ENCODE measurements around the gene CMTM4.
A peak's percentile ranks its signal among the peaks of the same experiment; 100 is the strongest.
"Not testable (repeated sequence)": the region's sequence is repeated elsewhere in the genome, so short reads cannot be mapped to it uniquely, and the experiment has no call there.

Gene CMTM4

GRCh38 chr16:66676599-66676998, 19.9 kb downstream of the CMTM4 start:
- DNase-seq (ENCODE audit: low read depth, low spot score): no peak

GRCh38 chr16:66673691-66674090, 22.9 kb downstream of the CMTM4 start:
- no peak for DNase-seq (ENCODE audit: low read depth, low spot score)

- no peak for DNase-seq (ENCODE audit: low read depth, low spot score)
Measured at GRCh38 chr16:66670691-66671388, 25.7 kb downstream of the CMTM4 start.

GRCh38 chr16:66668777-66669444, 27.6 kb downstream of the CMTM4 start:
- no peak for DNase-seq (ENCODE audit: low read depth, low spot score)

- DNase-seq (ENCODE audit: low read depth, low spot score): no peak
Measured at GRCh38 chr16:66667944-66668343, 28.6 kb downstream of the CMTM4 start.

- DNase-seq (ENCODE audit: low read depth, low spot score): peak; percentile 32
Measured at GRCh38 chr16:66662445-66663194, 33.9 kb downstream of the CMTM4 start.

- DNase-seq (ENCODE audit: low read depth, low spot score): not testable (repeated sequence)
Measured at GRCh38 chr16:66661671-66662346, 34.7 kb downstream of the CMTM4 start.

- no peak for DNase-seq (ENCODE audit: low read depth, low spot score)
Measured at GRCh38 chr16:66661210-66661560, 35.4 kb downstream of the CMTM4 start.

GRCh38 chr16:66660422-66661209, 35.9 kb downstream of the CMTM4 start:
- DNase-seq (ENCODE audit: low read depth, low spot score): peak; percentile 43

- DNase-seq (ENCODE audit: low read depth, low spot score): no peak
Measured at GRCh38 chr16:66658860-66659190, 37.7 kb downstream of the CMTM4 start.

GRCh38 chr16:66658143-66658859, 38.2 kb downstream of the CMTM4 start:
- no peak for DNase-seq (ENCODE audit: low read depth, low spot score)

GRCh38 chr16:66656547-66656946, 40.0 kb downstream of the CMTM4 start:
- no peak for DNase-seq (ENCODE audit: low read depth, low spot score)

GRCh38 chr16:66653581-66654350, 42.8 kb downstream of the CMTM4 start:
- DNase-seq (ENCODE audit: low read depth, low spot score): no peak

- DNase-seq (ENCODE audit: low read depth, low spot score): no peak
Measured at GRCh38 chr16:66652661-66653360, 43.7 kb downstream of the CMTM4 start.

- no peak for DNase-seq (ENCODE audit: low read depth, low spot score)
Measured at GRCh38 chr16:66651965-66652364, 44.6 kb downstream of the CMTM4 start.

- DNase-seq (ENCODE audit: low read depth, low spot score): no peak
Measured at GRCh38 chr16:66651474-66651765, 45.1 kb downstream of the CMTM4 start.

GRCh38 chr16:66650707-66651473, 45.7 kb downstream of the CMTM4 start:
- peak; percentile 65 for DNase-seq (ENCODE audit: low read depth, low spot score)

GRCh38 chr16:66649636-66650205, 46.8 kb downstream of the CMTM4 start:
- DNase-seq (ENCODE audit: low read depth, low spot score): no peak

GRCh38 chr16:66649167-66649566, 47.4 kb downstream of the CMTM4 start:
- no peak for DNase-seq (ENCODE audit: low read depth, low spot score)
